IPS-18a (cell line): ENCODE data around the gene ATF7IP2.
"Not testable (repeated sequence)": the region's sequence is repeated elsewhere in the genome, so short reads cannot be mapped to it uniquely, and the experiment has no call there.

Experiments used
- H3K27ac ChIP-seq: one replicate; pipeline ENCODE4 v1.5.1; 2013; ENCODE audit warnings: low read length
- H3K27me3 ChIP-seq: one replicate; pipeline ENCODE4 v1.6.1; 2013; ENCODE audit warnings: mild to moderate bottlenecking, low read length; ENCODE audit not compliant: control insufficient read depth, insufficient read depth
- H3K36me3 ChIP-seq: one replicate; pipeline ENCODE4 v1.6.1; 2013; ENCODE audit warnings: low read depth, low read length; ENCODE audit not compliant: control insufficient read depth
- H3K4me1 ChIP-seq: one replicate; pipeline ENCODE4 v1.6.1; 2013; ENCODE audit warnings: low read depth, low read length; ENCODE audit not compliant: control insufficient read depth
- H3K4me3 ChIP-seq: one replicate; pipeline ENCODE4 v1.5.1; 2013; ENCODE audit warnings: low read length
- H3K9ac ChIP-seq: one replicate; pipeline ENCODE4 v1.6.1; 2013; ENCODE audit warnings: mild to moderate bottlenecking, low read length, moderate library complexity
- H3K9me3 ChIP-seq: one replicate; pipeline ENCODE4 v1.6.1; 2013; ENCODE audit warnings: low read depth, low read length; ENCODE audit not compliant: control insufficient read depth

The ATF7IP2 gene

DNA sequence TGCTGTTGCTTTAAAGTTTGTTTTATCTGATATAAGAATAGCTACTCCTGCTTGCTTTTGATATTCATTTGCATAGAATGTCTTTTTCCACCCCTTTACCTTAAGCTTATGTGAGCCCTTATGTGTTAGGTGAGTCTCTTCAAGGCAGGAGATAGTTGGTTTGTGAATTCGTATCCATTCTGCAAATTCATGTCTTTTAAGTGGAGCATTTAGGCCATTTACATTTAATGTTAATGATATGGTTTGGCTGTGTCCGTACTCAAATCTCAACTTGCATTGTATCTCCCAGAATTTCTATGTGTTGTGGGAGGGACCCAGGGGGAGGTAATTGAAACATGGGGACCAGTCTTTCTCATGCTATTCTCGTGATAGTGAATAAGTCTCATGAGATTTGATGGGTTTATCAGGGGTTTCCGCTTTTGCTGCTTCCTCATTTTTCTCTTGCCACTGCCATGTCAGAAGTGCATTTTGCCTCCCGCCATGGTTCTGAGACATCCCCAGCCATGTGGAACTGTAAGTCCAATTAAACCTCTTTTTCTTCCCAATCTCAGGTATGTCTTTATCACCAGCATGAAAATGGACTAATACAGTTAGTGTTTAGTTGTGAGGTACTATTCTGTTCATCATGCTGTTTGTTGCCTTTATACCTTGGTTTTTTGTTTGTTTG lies 27.2 kb downstream of the ATF7IP2 start:
- Histone ChIP-seq H3K9me3 (peaks cover 43% of the 10 kb centered on the region), H3K4me1 (no peaks in the 10 kb centered on the region), H3K27me3 (no peaks in the 10 kb centered on the region), H3K36me3 (no peaks in the 10 kb centered on the region), H3K4me3 (no peak overlapping the region), H3K9ac (no peak overlapping the region), H3K27ac (no peak overlapping the region)

DNA sequence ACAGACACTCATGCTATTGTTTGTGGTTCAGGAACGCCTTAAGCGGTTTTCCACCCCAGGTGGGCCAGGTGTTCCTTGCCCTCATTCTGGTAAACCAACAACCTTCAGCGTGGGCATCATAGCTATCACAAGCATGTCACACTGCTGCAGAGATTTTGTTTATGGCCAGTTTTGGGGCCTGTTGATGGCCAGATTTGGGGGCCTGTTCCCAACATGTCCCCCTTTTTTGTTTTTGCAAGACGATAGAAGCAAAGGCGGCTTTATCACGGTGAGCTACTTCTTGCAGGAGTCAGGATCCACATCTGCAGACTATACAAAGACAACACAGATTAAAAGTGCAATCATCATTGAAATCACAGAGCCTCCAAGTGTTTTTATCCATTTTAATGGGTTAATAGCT lies 32.3 kb downstream of the ATF7IP2 start:
- not testable (repeated sequence) for H3K4me1 ChIP-seq, H3K4me3 ChIP-seq, H3K27me3 ChIP-seq, H3K36me3 ChIP-seq, H3K27ac ChIP-seq, H3K9ac ChIP-seq
- peaks cover 32% of the 10 kb centered on the region for H3K9me3 ChIP-seq

DNA sequence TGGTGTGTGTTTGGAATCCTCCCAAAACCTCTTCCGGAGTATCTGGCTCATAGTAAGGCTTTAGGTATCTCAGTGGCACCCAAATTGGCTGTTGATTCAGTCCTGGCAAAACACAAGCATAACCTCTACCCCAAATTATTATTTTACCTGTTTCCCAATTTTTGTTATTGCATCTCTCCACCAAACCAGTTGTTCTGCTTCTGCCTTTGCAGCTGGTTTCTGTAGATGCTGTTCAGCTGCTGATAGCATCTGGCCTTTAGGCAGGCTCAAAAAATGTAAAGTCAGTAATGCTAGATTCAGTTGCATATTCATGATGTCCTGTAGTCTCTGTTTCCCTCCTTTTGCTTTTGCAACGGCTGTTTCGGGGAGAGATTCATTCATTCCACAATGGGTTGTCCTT lies 33.8 kb downstream of the ATF7IP2 start:
- Histone ChIP-seq H3K27me3 (no peaks in the 10 kb centered on the region), H3K9ac (no peak overlapping the region), H3K9me3 (peaks cover 26% of the 10 kb centered on the region), H3K27ac (no peak overlapping the region), H3K36me3 (no peaks in the 10 kb centered on the region), H3K4me3 (no peak overlapping the region), H3K4me1 (no peaks in the 10 kb centered on the region)

DNA sequence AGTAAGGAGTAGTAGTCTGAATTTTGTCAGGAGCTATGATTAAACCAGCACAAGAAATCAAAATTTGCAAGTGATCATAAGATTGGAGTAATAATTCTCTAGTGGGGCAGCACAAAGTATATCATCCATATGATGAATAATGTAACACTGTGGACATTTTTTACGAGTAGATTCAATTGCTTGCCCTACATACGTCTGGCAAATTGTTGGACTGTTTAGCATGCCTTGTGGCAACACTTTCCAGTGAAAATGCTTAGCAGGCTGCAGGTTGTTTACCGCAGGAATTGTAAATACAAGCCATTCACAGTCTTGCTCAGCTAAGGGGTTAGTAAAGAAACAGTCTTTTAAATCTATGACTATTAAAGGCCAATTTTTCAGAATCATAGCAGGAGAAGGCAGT lies 35.7 kb downstream of the ATF7IP2 start:
- Histone ChIP-seq H3K4me3 (no peak overlapping the region), H3K9me3 (peaks cover 14% of the 10 kb centered on the region), H3K9ac (no peak overlapping the region), H3K27me3 (no peaks in the 10 kb centered on the region), H3K4me1 (no peaks in the 10 kb centered on the region), H3K27ac (no peak overlapping the region), H3K36me3 (no peaks in the 10 kb centered on the region)

DNA sequence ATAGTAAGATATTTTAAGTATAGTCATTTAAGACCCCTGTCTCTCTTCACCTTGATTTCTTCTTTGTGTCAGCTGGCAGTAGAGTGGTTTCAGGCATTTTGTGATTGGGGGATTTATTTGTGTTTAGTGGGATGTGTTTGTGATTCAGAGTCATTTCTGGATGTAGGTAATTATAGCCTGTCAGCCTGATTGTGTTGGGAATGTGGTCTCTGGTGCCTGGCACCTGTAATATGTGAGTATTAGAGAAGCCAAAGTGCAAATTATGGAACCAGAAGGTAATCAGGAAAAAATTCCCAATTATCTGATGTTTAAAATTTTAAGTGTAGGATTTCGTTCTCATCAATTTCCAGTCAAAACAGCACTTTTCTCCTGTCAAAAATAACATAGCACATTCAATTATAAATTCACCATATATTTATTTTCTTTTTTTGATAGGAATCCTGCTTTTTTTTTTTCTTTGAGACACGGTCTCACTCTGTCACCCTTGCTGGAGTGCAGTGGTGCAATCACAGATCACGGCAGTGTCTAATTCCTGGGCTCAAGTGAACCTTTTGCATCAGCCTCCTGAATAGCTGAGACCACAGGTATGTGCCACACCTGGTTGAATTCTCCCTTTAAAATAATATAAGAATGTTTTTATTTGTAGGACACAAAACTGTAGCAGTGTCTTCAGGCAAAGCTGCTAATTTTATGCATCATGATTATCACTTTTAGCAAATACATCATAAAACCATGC lies 42.7 kb downstream of the ATF7IP2 start:
- H3K9me3 ChIP-seq, result no peaks in the 10 kb centered on the region
- H3K27me3 ChIP-seq, result no peaks in the 10 kb centered on the region
- H3K9ac ChIP-seq, result no peak overlapping the region
- H3K36me3 ChIP-seq, result peaks cover 10% of the 10 kb centered on the region
- H3K4me3 ChIP-seq, result no peak overlapping the region
- no peak overlapping the region for H3K27ac ChIP-seq
- no peaks in the 10 kb centered on the region for H3K4me1 ChIP-seq

GRCh38 chr16:10429299-10429969 lies 43.6 kb downstream of the ATF7IP2 start:
- not testable (repeated sequence) for H3K27me3 ChIP-seq, H3K9me3 ChIP-seq, H3K4me3 ChIP-seq, H3K4me1 ChIP-seq, H3K9ac ChIP-seq, H3K27ac ChIP-seq
- H3K36me3 ChIP-seq, result peaks cover 18% of the 10 kb centered on the region

DNA sequence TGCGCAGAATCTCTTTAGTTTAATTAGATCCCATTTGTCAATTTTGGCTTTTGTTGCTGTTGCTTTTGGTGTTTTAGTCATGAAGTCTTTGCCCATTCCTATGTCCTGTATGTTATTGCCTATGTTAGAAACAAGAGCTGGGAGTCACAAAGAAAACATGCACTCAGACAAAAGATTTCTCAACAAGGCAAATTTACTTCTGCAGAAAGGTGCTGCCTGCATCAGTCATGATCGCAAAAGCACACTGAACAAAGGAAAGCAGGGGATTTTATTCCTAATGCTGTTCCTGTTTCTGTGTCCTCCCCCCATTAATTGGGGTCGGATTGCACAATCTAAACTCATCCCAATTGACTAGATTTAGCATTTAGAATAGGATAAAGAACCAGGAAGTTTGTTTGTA lies 55.9 kb downstream of the ATF7IP2 start:
- Histone ChIP-seq H3K27ac (no peak overlapping the region), H3K4me3 (no peak overlapping the region), H3K27me3 (no peaks in the 10 kb centered on the region), H3K9me3 (peaks cover 15% of the 10 kb centered on the region), H3K9ac (no peak overlapping the region), H3K4me1 (no peaks in the 10 kb centered on the region), H3K36me3 (peaks cover 32% of the 10 kb centered on the region)

GRCh38 chr16:10447289-10447688 lies 61.4 kb downstream of the ATF7IP2 start:
- no peak overlapping the region for H3K27ac ChIP-seq
- peaks cover 17% of the 10 kb centered on the region for H3K9me3 ChIP-seq
- H3K36me3 ChIP-seq, result peaks cover 24% of the 10 kb centered on the region
- H3K4me3 ChIP-seq, result no peak overlapping the region
- no peaks in the 10 kb centered on the region for H3K4me1 ChIP-seq
- H3K9ac ChIP-seq, result no peak overlapping the region
- H3K27me3 ChIP-seq, result no peaks in the 10 kb centered on the region

DNA sequence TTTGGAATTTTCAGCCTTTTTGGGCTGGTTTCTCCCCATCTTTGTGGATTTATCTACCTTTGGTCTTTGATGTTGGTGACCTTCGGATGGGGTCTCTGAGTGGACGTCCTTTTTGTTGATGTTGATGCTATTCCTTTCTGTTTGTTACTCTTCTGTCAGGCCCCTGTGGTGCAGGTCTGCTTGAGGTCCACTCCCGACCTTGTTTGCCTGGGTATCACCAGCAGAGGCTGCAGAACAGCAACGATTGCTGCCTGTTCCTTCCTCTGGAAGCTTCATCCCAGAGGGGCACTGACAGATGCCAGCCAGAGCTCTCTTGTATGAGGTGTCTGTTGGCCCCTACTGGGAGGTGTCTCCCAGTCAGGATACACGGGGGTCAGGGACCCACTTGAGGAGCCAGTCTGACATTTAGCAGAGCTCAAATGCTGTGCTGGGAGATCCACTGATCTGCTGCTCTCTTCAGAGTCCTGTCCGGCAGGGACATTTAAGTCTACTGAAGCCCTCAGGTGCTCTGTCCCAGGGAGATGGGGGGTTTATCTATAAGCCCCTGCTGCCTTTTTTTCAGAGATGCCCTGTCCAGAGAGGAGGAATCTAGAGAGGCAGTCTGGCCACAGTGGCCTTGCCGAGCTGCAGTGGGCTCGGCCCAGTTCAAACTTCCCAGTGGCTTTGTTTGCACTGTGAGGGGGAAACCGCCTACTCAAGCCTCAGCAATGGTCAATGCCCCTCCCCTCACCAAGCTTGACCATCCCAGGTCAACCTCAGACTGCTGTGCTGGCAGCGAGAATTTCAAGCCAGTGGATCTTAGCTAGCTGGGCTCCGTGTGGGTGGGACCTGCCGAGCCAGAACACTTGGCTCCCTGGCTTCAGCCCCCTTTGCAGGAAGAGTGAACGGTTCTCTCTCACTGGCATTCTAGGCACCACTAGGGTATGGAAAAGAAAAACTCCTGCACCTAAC lies 66.6 kb downstream of the ATF7IP2 start:
- not testable (repeated sequence) for H3K9me3 ChIP-seq, H3K27ac ChIP-seq, H3K36me3 ChIP-seq, H3K27me3 ChIP-seq, H3K9ac ChIP-seq, H3K4me3 ChIP-seq, H3K4me1 ChIP-seq

DNA sequence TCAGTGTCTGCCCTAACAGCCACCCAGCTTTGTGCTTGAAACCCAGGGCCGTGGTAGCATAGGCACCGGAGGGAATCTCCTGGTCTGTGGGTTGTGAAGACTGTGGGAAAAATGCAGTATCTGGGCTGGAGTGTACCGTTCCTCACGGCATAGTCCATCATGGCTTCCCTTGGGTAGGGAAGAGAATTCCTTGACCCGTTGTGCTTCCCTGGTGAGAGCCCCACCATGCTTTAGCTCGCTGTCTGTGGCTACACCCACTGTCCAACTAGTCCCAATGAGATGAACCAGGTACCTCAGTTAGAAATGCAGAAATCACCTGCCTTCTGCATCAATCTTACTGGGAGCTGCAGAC lies 67.3 kb downstream of the ATF7IP2 start:
- Histone ChIP-seq H3K9ac (no peak overlapping the region), H3K9me3 (no peaks in the 10 kb centered on the region), H3K4me1 (no peaks in the 10 kb centered on the region), H3K27me3 (no peaks in the 10 kb centered on the region), H3K27ac (no peak overlapping the region), H3K4me3 (no peak overlapping the region), H3K36me3 (peaks cover 7% of the 10 kb centered on the region)

DNA sequence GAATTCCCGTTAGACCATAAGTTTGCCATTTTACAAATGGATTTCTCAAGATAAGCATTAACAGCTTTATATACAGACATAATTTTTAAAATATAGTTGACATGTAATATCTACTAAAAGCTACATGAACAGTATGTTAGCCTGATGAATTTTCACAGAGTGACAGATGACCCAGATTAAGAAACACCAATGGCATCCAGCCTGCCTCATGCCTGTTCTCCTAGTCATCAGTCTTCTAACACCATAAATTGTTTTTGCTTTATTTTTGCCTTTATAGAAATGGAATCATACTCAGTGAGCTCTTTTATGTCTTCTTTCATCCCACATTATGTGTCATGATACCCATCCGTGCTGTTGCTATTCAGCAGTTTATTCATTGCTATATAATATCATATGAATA lies 80.0 kb downstream of the ATF7IP2 start:
- no peaks in the 10 kb centered on the region for H3K27me3 ChIP-seq
- H3K9ac ChIP-seq, result no peak overlapping the region
- no peaks in the 10 kb centered on the region for H3K36me3 ChIP-seq
- H3K4me1 ChIP-seq, result no peaks in the 10 kb centered on the region
- H3K9me3 ChIP-seq, result no peaks in the 10 kb centered on the region
- no peak overlapping the region for H3K27ac ChIP-seq
- no peak overlapping the region for H3K4me3 ChIP-seq
